CD14-positive monocyte (primary cell): ENCODE results near the gene AZGP1. TPM values are rescaled to one million over a fixed set of nuclear protein-coding genes. Genes with fewer than 3 reads are reported as not detected.

Experiments
- DNase-seq, 3 donors: peaks; one replicate each; pipeline ENCODE4 v3.0.0-alpha.2; 2011 to 2022
- H2AFZ ChIP-seq: 2 replicates; pipeline ENCODE4 v1.6.0; 2012; ENCODE audit warnings: mild to moderate bottlenecking, low read depth, low read length, inconsistent platforms; ENCODE audit not compliant: insufficient read depth, poor library complexity, severe bottlenecking
- H3K27ac ChIP-seq, 2 donors: 1 replicate in 1 of 2; 2 replicates in 1 of 2; pipeline ENCODE4 v1.5.1; 2012 to 2013; ENCODE audit warnings: low read length in 2 of 2, control low read depth in 1 of 2, inconsistent platforms in 1 of 2, low read depth in 1 of 2, mild to moderate bottlenecking in 1 of 2
- H3K27me3 ChIP-seq, 2 donors: one replicate each; pipeline versions ENCODE4 v1.6.0 to v1.6.1; 2011 to 2013; ENCODE audit warnings: low read length in 2 of 2; ENCODE audit not compliant: control insufficient read depth in 2 of 2, insufficient read depth in 2 of 2
- H3K36me3 ChIP-seq, 2 donors: replicated peaks in 1 of 2; 1 replicate in 1 of 2; 2 replicates in 1 of 2; pipeline versions ENCODE4 v1.5.1 to v1.6.1; 2012 to 2013; ENCODE audit warnings: low read length in 2 of 2, control low read depth in 1 of 2, inconsistent platforms in 1 of 2, mild to moderate bottlenecking in 1 of 2; ENCODE audit not compliant: insufficient read depth in 2 of 2, control insufficient read depth in 1 of 2
- H3K4me1 ChIP-seq, 2 donors: 1 replicate in 1 of 2; 2 replicates in 1 of 2; pipeline versions ENCODE4 v1.5.1 to v1.6.1; 2012 to 2013; ENCODE audit warnings: low read length in 2 of 2, control low read depth in 1 of 2, inconsistent platforms in 1 of 2, mild to moderate bottlenecking in 1 of 2, moderate library complexity in 1 of 2; ENCODE audit not compliant: insufficient read depth in 2 of 2, control insufficient read depth in 1 of 2
- H3K4me2 ChIP-seq: replicated peaks from 2 replicates; pipeline ENCODE3; 2012; ENCODE audit warnings: low read length, moderate library complexity, mild to moderate bottlenecking; ENCODE audit not compliant: poor library complexity, severe bottlenecking; ENCODE audit errors: extremely low read depth
- H3K4me3 ChIP-seq, 3 experiments: fragments of 200-600 bp in 1 of 3; sonication (generic) in 1 of 3; replicated peaks in 1 of 3; 1 replicate in 2 of 3; 2 replicates in 1 of 3; pipeline ENCODE4 v1.5.1; 2011 to 2013; ENCODE audit warnings: low read length in 3 of 3, mild to moderate bottlenecking in 3 of 3, control low read depth in 2 of 3, low read depth in 2 of 3, inconsistent platforms in 1 of 3, moderate library complexity in 1 of 3
- H3K79me2 ChIP-seq: 2 replicates; pipeline ENCODE4 v1.6.0; 2012; ENCODE audit warnings: mild to moderate bottlenecking, control low read depth, inconsistent platforms, low read length, moderate library complexity; ENCODE audit not compliant: insufficient read depth
- H3K9ac ChIP-seq: 2 replicates; pipeline ENCODE4 v1.6.0; 2017; ENCODE audit warnings: low read length, mild to moderate bottlenecking; ENCODE audit not compliant: insufficient read depth, poor library complexity, severe bottlenecking
- H3K9me3 ChIP-seq, 2 donors: replicated peaks in 1 of 2; 1 replicate in 1 of 2; 2 replicates in 1 of 2; pipeline versions ENCODE4 v1.5.1 to v1.6.1; 2012 to 2013; ENCODE audit warnings: low read length in 2 of 2, control low read depth in 1 of 2; ENCODE audit not compliant: control insufficient read depth in 1 of 2, insufficient read depth in 1 of 2
- H4K20me1 ChIP-seq: 2 replicates; pipeline ENCODE4 v1.6.0; 2012; ENCODE audit warnings: mild to moderate bottlenecking, low read length, control low read depth, moderate library complexity; ENCODE audit not compliant: insufficient read depth
- H3K27ac Mint-ChIP-seq, 7 donors: one replicate each; pipeline ENCODE4 v1.8.0; 2020; ENCODE audit warnings: mild to moderate bottlenecking in 7 of 7, mixed read lengths in 7 of 7, moderate library complexity in 6 of 7, inconsistent platforms in 2 of 7
- H3K27me3 Mint-ChIP-seq, 3 donors: one replicate each; pipeline ENCODE4 v1.8.0; 2021 to 2022; ENCODE audit warnings: low read depth in 3 of 3, mild to moderate bottlenecking in 3 of 3, mixed read lengths in 3 of 3, moderate library complexity in 3 of 3, inconsistent platforms in 1 of 3
- H3K36me3 Mint-ChIP-seq, 2 donors: one replicate each; pipeline ENCODE4 v1.8.0; 2020; ENCODE audit warnings: mixed read lengths in 2 of 2, inconsistent platforms in 1 of 2, mild to moderate bottlenecking in 1 of 2
- H3K4me1 Mint-ChIP-seq: one replicate; pipeline ENCODE4 v1.8.0; 2020; ENCODE audit warnings: mild to moderate bottlenecking, mixed read lengths
- H3K4me3 Mint-ChIP-seq, 2 donors: one replicate each; pipeline ENCODE4 v1.8.0; 2020; ENCODE audit warnings: mild to moderate bottlenecking in 2 of 2, mixed read lengths in 2 of 2, moderate library complexity in 1 of 2
- H3K9me3 Mint-ChIP-seq, 7 donors: one replicate each; pipeline ENCODE4 v1.8.0; 2020 to 2022; ENCODE audit warnings: mixed read lengths in 7 of 7, mild to moderate bottlenecking in 6 of 7, moderate library complexity in 6 of 7, inconsistent platforms in 2 of 7
- WGBS: methylation state at CpG from one replicate; pipeline ENCODE4 v1.1.5; 2013; ENCODE audit warnings: missing lambda C conversion rate; ENCODE audit not compliant: insufficient coverage; 5-methylcytosine and 5-hydroxymethylcytosine counted together
- intact Hi-C, 2 donors: fragments of 100-400 bp; cut with micrococcal nuclease; formaldehyde crosslinking; loops; one replicate each; pipeline versions ENCODE4 v1.15.0 to v1.15.1; 2023
- polyA plus RNA-seq, 3 donors: library from polyadenylated mRNA; depleted of rRNA in 1 of 3; unstranded in 2 of 3; stranded (reverse) in 1 of 3; fragments of 300-500 nt in 2 of 3; fragments of >200 nt in 1 of 3; fragmentation: Illumina TruSeq in 2 of 3; gene quantifications; 1 replicate in 2 of 3; 2 replicates in 1 of 3; pipeline ENCODE4 v1.2.3, GENCODE V29; 2012 to 2021
- TF ChIP-seq, protein P1 (sequence below): fragments of 200-600 bp; IDR thresholded peaks from one replicate; pipeline ENCODE4 v1.8.0; 2022; ENCODE audit warnings: antibody characterized with exemption, mild to moderate bottlenecking

AZGP1 gene
- polyA plus RNA-seq, 3 donors: not detected

DNA sequence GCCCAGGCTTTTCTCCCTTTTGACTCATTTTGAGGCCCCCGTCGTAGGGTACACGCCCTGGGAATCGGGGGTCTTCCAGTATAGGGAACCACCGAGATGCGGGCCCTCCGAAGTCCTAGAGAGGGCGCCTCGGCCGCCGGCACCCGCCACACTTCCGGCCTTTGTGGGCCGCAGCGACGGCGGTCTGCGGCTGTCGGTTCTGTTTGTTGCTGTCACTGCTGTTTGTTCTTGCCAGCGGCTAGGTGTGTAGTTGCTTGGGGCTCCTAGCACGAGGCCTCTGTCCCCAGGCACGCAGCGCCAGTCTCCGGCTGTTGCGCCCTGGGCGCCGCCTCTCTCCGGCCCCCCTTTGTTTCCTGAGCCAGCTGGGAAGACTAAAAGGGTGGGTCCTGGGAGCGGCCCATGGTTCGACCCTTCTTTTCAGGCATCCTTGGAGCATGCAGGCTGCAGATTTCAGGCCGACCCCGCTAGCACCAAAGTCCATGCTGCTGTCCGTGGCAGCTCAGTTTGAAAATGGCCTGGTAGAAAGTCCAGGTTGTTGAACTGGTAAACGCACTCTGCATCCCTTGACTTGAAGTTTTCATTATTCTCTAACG is 21.8 kb upstream of the AZGP1 start:
- TF ChIP-seq, protein P1, sequence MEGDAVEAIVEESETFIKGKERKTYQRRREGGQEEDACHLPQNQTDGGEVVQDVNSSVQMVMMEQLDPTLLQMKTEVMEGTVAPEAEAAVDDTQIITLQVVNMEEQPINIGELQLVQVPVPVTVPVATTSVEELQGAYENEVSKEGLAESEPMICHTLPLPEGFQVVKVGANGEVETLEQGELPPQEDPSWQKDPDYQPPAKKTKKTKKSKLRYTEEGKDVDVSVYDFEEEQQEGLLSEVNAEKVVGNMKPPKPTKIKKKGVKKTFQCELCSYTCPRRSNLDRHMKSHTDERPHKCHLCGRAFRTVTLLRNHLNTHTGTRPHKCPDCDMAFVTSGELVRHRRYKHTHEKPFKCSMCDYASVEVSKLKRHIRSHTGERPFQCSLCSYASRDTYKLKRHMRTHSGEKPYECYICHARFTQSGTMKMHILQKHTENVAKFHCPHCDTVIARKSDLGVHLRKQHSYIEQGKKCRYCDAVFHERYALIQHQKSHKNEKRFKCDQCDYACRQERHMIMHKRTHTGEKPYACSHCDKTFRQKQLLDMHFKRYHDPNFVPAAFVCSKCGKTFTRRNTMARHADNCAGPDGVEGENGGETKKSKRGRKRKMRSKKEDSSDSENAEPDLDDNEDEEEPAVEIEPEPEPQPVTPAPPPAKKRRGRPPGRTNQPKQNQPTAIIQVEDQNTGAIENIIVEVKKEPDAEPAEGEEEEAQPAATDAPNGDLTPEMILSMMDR: peak; percentile 22
- peak overlapping the region; percentile 47 to 75 (median 58) for H3K4me3 ChIP-seq
- Mint-ChIP-seq H3K27ac (peak overlapping the region; percentile 49 to 89 (median 84)), H3K9me3 (peaks cover 0 to 4% (median 0%) of the 10 kb centered on the region in 7 donors), H3K36me3 (no peaks in the 10 kb centered on the region), H3K27me3 (peaks cover 0 to 9% (median 6%) of the 10 kb centered on the region in 3 donors), H3K4me3 (peak overlapping the region; percentile 81 to 88), H3K4me1 (peaks cover 25% of the 10 kb centered on the region)
- H3K36me3 ChIP-seq: no peaks in the 10 kb centered on the region
- DNase-seq: peak; percentile 34 to 45 (median 40)
- H3K4me1 ChIP-seq: peaks cover 17 to 24% of the 10 kb centered on the region in 2 donors
- intact Hi-C loops: loop anchor here in 1 of 2 donors (10.0 kb wide), 1 partner anchor 57 kb away; no protein-coding TSS in a partner anchor
- WGBS: 1% methylated on average over 33 of the region's 35 CpGs
- H2AFZ ChIP-seq: peak overlapping the region; percentile 97
- H3K9ac ChIP-seq: peak overlapping the region; percentile 73
- peak overlapping the region; percentile 80 for H3K4me2 ChIP-seq
- no peaks in the 10 kb centered on the region for H3K9me3 ChIP-seq
- H3K27me3 ChIP-seq: no peaks in the 10 kb centered on the region
- peak overlapping the region; percentile 32 to 56 for H3K27ac ChIP-seq
- H4K20me1 ChIP-seq: no peaks in the 10 kb centered on the region
- no peaks in the 10 kb centered on the region for H3K79me2 ChIP-seq

DNA sequence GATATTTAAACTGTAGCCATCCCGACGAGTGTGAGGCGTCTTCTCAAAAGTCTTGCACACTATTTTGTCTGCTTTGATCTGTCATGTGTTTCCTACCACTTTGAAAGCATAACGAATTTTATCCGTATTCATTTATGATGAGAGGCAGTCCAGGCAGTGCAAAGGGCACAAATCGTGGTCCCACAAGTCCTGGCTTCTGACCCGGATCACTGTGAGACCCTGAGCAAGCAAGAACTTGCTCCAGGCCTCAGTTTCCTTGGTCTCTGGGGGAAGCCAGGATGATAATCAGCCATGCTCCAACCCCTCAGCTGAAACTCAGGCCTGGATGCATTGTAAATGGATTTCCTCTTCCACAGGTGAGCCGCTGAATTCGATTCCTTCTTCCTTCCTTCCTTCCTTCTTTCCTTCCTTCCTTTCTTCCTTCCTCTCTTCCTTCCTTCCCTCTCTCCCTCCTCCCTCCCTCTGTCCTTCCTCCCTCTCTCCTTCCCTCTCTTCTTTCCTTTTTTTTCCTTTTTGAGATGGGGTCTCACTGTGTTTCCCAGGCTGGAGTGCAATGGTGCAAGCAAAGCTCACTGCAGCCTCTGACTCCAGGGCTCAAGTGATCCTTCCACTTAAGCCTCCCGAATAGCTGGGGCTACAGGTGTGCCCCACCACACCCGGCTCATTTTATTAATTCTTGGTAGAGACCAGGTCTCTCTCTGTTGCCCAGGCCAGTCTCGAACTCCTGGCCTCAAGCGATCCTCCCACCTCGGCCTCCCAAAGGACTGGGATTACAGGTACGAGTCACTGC is 21.1 kb upstream of the AZGP1 start:
- H3K27me3 ChIP-seq: no peaks in the 10 kb centered on the region
- H3K4me3 ChIP-seq: peak overlapping the region; percentile 47 to 75 (median 58)
- H3K4me1 ChIP-seq: peaks cover 17 to 28% of the 10 kb centered on the region in 2 donors
- no peaks in the 10 kb centered on the region for H3K9me3 ChIP-seq
- whole genome bisulfite sequencing: 67% methylated on average over 14 of the region's 15 CpGs
- no peaks in the 10 kb centered on the region for H4K20me1 ChIP-seq
- no peaks in the 10 kb centered on the region for H3K79me2 ChIP-seq
- Mint-ChIP-seq H3K4me1 (peaks cover 28% of the 10 kb centered on the region), H3K27ac (peak overlapping the region; percentile 49 to 89 (median 84)), H3K27me3 (peaks cover 0 to 8% (median 6%) of the 10 kb centered on the region in 3 donors), H3K4me3 (peak overlapping the region; percentile 81 to 88), H3K36me3 (no peaks in the 10 kb centered on the region), H3K9me3 (peaks cover 0 to 4% (median 0%) of the 10 kb centered on the region in 7 donors)
- peak overlapping the region; percentile 80 for H3K4me2 ChIP-seq
- intact Hi-C loops: loop anchor here in 1 of 2 donors (10.0 kb wide), 1 partner anchor 58 kb away; no protein-coding TSS in a partner anchor
- peak overlapping the region; percentile 32 to 56 for H3K27ac ChIP-seq
- peak overlapping the region; percentile 73 for H3K9ac ChIP-seq
- DNase-seq: no peak
- peak overlapping the region; percentile 97 for H2AFZ ChIP-seq
- TF ChIP-seq, protein P1: no peak
- no peaks in the 10 kb centered on the region for H3K36me3 ChIP-seq
